A549 (cell line): ENCODE results near the gene PTCH2. TPM values are rescaled to one million over a fixed set of nuclear protein-coding genes. Genes with fewer than 3 reads are reported as not detected.

Experiments used
- ATAC-seq, 2 experiments: fragments of 200-7000 bp in 1 of 2; fragments of >200 bp in 1 of 2; cut with Nextera tagmentation in 1 of 2; cut with Tn5 transposase in 1 of 2; 3 replicates each; pipeline versions ENCODE4 v1.8.0 to v1.9.1; 2018 to 2020; ENCODE audit warnings: mild to moderate bottlenecking in 1 of 2, moderate library complexity in 1 of 2
- CTCF ChIA-PET: fragments of 300-600 bp; sonication (Branson Sonifier 250); formaldehyde crosslinking; extraction: SDS; loops from one replicate; lab custom pipeline; 2021; ENCODE audit warnings: antibody characterized with exemption, inconsistent platforms; lab: Yijun Ruan, JAX
- POLR2A ChIA-PET: fragments of 350-600 bp; formaldehyde crosslinking; extraction: SDS; loops from one replicate; lab custom pipeline; 2021; ENCODE audit warnings: antibody characterized with exemption, inconsistent platforms; lab: Yijun Ruan, JAX
- DNase-seq, 2 experiments: peaks; one replicate each; pipeline versions ENCODE4 v3.0.0 to v3.0.0-alpha.2; 2011 to 2016; ENCODE audit warnings: low read depth in 1 of 2, low spot score in 1 of 2
- FAIRE-seq: peaks from 2 replicates; lab custom pipeline; 2011; peaks lifted over from hg19 to GRCh38; lab: Jason Lieb, UNC
- H3K27ac ChIP-seq, 2 experiments: fragments of >200 bp; sonication (Bioruptor Twin); formaldehyde crosslinking; 3 replicates each; pipeline ENCODE4 v1.5.1; 2016 to 2017
- H3K4me1 ChIP-seq: fragments of >200 bp; sonication (Bioruptor Twin); formaldehyde crosslinking; 3 replicates; pipeline ENCODE4 v1.6.1; 2016
- H3K4me2 ChIP-seq: fragments of >200 bp; sonication (Bioruptor Twin); formaldehyde crosslinking; 3 replicates; pipeline ENCODE4 v1.6.1; 2016
- H3K4me3 ChIP-seq: fragments of >200 bp; sonication (Bioruptor Twin); formaldehyde crosslinking; 3 replicates; pipeline ENCODE4 v1.5.1; 2016
- H3K9me3 ChIP-seq: fragments of >200 bp; sonication (Bioruptor Twin); formaldehyde crosslinking; 3 replicates; pipeline ENCODE4 v1.6.1; 2016
- BCL3 ChIP-seq: fragments of >200 bp; sonication (Bioruptor Twin); formaldehyde crosslinking; IDR thresholded peaks from 3 replicates; pipeline ENCODE4 v1.6.1; 2016
- CBX8 ChIP-seq: fragments of 200-600 bp; sonication (generic); IDR thresholded peaks from 2 replicates; pipeline ENCODE4 v1.6.1; 2016
- CHD2 ChIP-seq: fragments of 150-350 bp; IDR thresholded peaks from 2 replicates; pipeline ENCODE4 v1.6.1; 2014; ENCODE audit warnings: low read length; ENCODE audit not compliant: partially characterized antibody
- EHF ChIP-seq: fragments of 250-450 bp; sonication (Bioruptor Pico); IDR thresholded peaks from 2 replicates; pipeline ENCODE4 v1.5.0; 2020; ENCODE audit warnings: mild to moderate bottlenecking
- ESRRA ChIP-seq: fragments of 150-350 bp; IDR thresholded peaks from 2 replicates; pipeline ENCODE4 v1.6.1; 2014; ENCODE audit warnings: mild to moderate bottlenecking, low read length, borderline replicate concordance
- GATA3 ChIP-seq: IDR thresholded peaks from 2 replicates; pipeline ENCODE4 v1.6.1; 2012; ENCODE audit warnings: borderline replicate concordance
- HDAC2 ChIP-seq: fragments of 200-600 bp; sonication (generic); IDR thresholded peaks from 2 replicates; pipeline ENCODE4 v1.6.1; 2016
- HOXB5 ChIP-seq: fragments of 250-450 bp; sonication (Bioruptor Pico); IDR thresholded peaks from 2 replicates; pipeline ENCODE4 v1.5.0; 2020; ENCODE audit warnings: mild to moderate bottlenecking, moderate library complexity
- JUN ChIP-seq, 2 experiments: fragments of >200 bp; sonication (Bioruptor Twin); formaldehyde crosslinking; IDR thresholded peaks; 2 replicates in 1 of 2; 3 replicates in 1 of 2; pipeline ENCODE4 v1.6.1; 2016 to 2017
- MAFK ChIP-seq: fragments of 450-650 bp; IDR thresholded peaks from 2 replicates; pipeline ENCODE4 v1.6.1; 2014; ENCODE audit not compliant: partially characterized antibody
- NFE2L2 ChIP-seq: fragments of 150-350 bp; conservative IDR thresholded peaks from 2 replicates; pipeline ENCODE4 v1.6.1; 2014; ENCODE audit warnings: low read length
- NR3C1 ChIP-seq: fragments of >200 bp; sonication (Bioruptor Twin); formaldehyde crosslinking; IDR thresholded peaks from 3 replicates; pipeline ENCODE4 v1.6.1; 2017
- PBX3 ChIP-seq: IDR thresholded peaks from 2 replicates; pipeline ENCODE4 v1.6.1; 2012
- POLR2A ChIP-seq: IDR thresholded peaks from 2 replicates; pipeline ENCODE4 v1.6.1; 2012; ENCODE audit warnings: mild to moderate bottlenecking, low read length
- POLR2AphosphoS2 ChIP-seq: conservative IDR thresholded peaks from 2 replicates; pipeline ENCODE4 v1.6.1; 2012; ENCODE audit warnings: low read length, improper control_type of control experiment, inconsistent platforms
- RCOR1 ChIP-seq: fragments of 150-350 bp; IDR thresholded peaks from 2 replicates; pipeline ENCODE4 v1.6.1; 2014; ENCODE audit warnings: antibody characterized with exemption, low read length, low read depth
- RFX5 ChIP-seq: fragments of 450-650 bp; IDR thresholded peaks from 2 replicates; pipeline ENCODE4 v1.7.1; 2014; ENCODE audit warnings: antibody characterized with exemption, mild to moderate bottlenecking, moderate library complexity
- RNF2 ChIP-seq: fragments of 200-600 bp; sonication (generic); IDR thresholded peaks from 2 replicates; pipeline ENCODE4 v1.6.1; 2016; ENCODE audit warnings: low read depth, mild to moderate bottlenecking, antibody characterized with exemption, moderate library complexity, borderline replicate concordance
- SMC3 ChIP-seq: fragments of >200 bp; sonication (Bioruptor Twin); formaldehyde crosslinking; IDR thresholded peaks from 3 replicates; pipeline ENCODE4 v1.6.1; 2018; ENCODE audit warnings: inconsistent platforms
- SREBF2 ChIP-seq: fragments of 450-650 bp; IDR thresholded peaks from 2 replicates; pipeline ENCODE4 v1.6.1; 2014; ENCODE audit warnings: mild to moderate bottlenecking, moderate library complexity
- ZFP36 ChIP-seq: fragments of 450-650 bp; IDR thresholded peaks from 2 replicates; pipeline ENCODE4 v1.6.1; 2014; ENCODE audit warnings: borderline replicate concordance; ENCODE audit not compliant: partially characterized antibody
- ZNF302 ChIP-seq: fragments of 250-450 bp; sonication (Bioruptor Pico); IDR thresholded peaks from 2 replicates; pipeline ENCODE4 v1.9.0; 2021; ENCODE audit warnings: inconsistent platforms, mild to moderate bottlenecking, moderate library complexity
- ZSCAN20 ChIP-seq: fragments of 250-450 bp; sonication (Bioruptor Pico); IDR thresholded peaks from 2 replicates; pipeline ENCODE4 v1.8.0; 2022; ENCODE audit warnings: mild to moderate bottlenecking, moderate library complexity
- WGBS: methylation state at CpG from one replicate; pipeline ENCODE4 v1.1.6; 2017; ENCODE audit errors: missing lambda C conversion rate; 5-methylcytosine and 5-hydroxymethylcytosine counted together
- polyA plus RNA-seq, 4 experiments: library from polyadenylated mRNA; depleted of rRNA in 3 of 4; stranded (reverse); fragments of >200 nt; fragmentation: RNase III in 1 of 4; extraction: RNeasy Plus Mini Kit Qiagen cat#74134 plus additional on column Dnase treatment in 1 of 4; gene quantifications; 2 replicates in 3 of 4; 3 replicates in 1 of 4; pipeline ENCODE4 v1.2.3, GENCODE V29; 2011 to 2017

Gene PTCH2
- polyA plus RNA-seq, 2 of the 4 experiments (the other 2 are of a cell fraction), result 0.14 to 0.32 TPM

- H3K9me3 ChIP-seq, result peaks cover 4% of the 10 kb centered on the region; the same call in 2 of the 3 replicates
- no peak overlapping the region for H3K4me2 ChIP-seq
- H3K27ac ChIP-seq, result no peak overlapping the region
- ATAC-seq, result no peak
- no peak for FAIRE-seq
- TF ChIP-seq PBX3 (no peak), NFE2L2 (no peak), BCL3 (no peak), RNF2 (no peak), RCOR1 (no peak), RFX5 (no peak), ZFP36 (no peak), HDAC2 (no peak)
- no peaks in the 10 kb centered on the region for H3K4me1 ChIP-seq
- no peak for DNase-seq
- ChIA-PET POLR2A (no interaction called here), CTCF (no interaction called here)
- WGBS, result 95% methylated on average over 6 of the region's 6 CpGs
- H3K4me3 ChIP-seq, result no peak overlapping the region
Observed at GRCh38 chr1:44885406-44885805, 42.4 kb upstream of the PTCH2 start.

- DNase-seq (no peak), FAIRE-seq (no peak), ATAC-seq (no peak)
- no peak overlapping the region for H3K4me2 ChIP-seq
- no peak for TF ChIP-seq NR3C1
- no peak for TF ChIP-seq ESRRA
- TF ChIP-seq HOXB5, result no peak
- TF ChIP-seq GATA3, result no peak
- TF ChIP-seq SREBF2, result no peak
- no peak for TF ChIP-seq RNF2
- TF ChIP-seq EHF (CRISPR knock-in tag), result no peak
- H3K27ac ChIP-seq, result no peak overlapping the region
- peaks cover 4% of the 10 kb centered on the region; the same call in 2 of the 3 replicates for H3K9me3 ChIP-seq
- no peak overlapping the region for H3K4me3 ChIP-seq
- WGBS, result 88% methylated on average over 2 of the region's 2 CpGs
- ChIA-PET POLR2A (no interaction called here), CTCF (interaction anchor here (0.5 to 0.9 kb wide), 2 partner anchors 10 to 19 kb away, joined by 3 read pairs; no protein-coding TSS in a partner anchor)
- no peaks in the 10 kb centered on the region for H3K4me1 ChIP-seq
Observed at GRCh38 chr1:44884746-44885145, 41.7 kb upstream of the PTCH2 start.

GRCh38 chr1:44881011-44881632 is 38.1 kb upstream of the PTCH2 start:
- TF ChIP-seq SMC3 (no peak), POLR2A (no peak), MAFK (no peak), ZNF302 (CRISPR knock-in tag) (no peak), CBX8 (no peak), JUN (IDR thresholded peaks at IDR 0.05) (no peak), HOXB5 (no peak), POLR2AphosphoS2 (no peak), CHD2 (no peak), RCOR1 (no peak), ZSCAN20 (CRISPR knock-in tag) (no peak)
- no peak for DNase-seq
- Histone ChIP-seq H3K9me3 (peaks cover 4% of the 10 kb centered on the region; the same call in 2 of the 3 replicates), H3K4me3 (no peak overlapping the region), H3K4me2 (no peak overlapping the region), H3K27ac (no peak overlapping the region), H3K4me1 (no peaks in the 10 kb centered on the region)
- no peak for FAIRE-seq
- ChIA-PET POLR2A (no interaction called here), CTCF (interaction anchor here (1.1 kb wide), 1 partner anchor 9 kb away, joined by 3 read pairs; no protein-coding TSS in a partner anchor)
- ATAC-seq, result no peak
- 90% methylated on average over 7 of the region's 7 CpGs for WGBS
